PC-3 (cell line): Measurements from ENCODE around the gene PPFIA1. TPM values are rescaled to one million over a fixed set of nuclear protein-coding genes. Genes with fewer than 3 reads are reported as not detected.

Experiments used
- ATAC-seq: fragments of 200-7000 bp; cut with Tn5 transposase; 2 replicates; pipeline ENCODE4 v1.9.1; 2020; ENCODE audit warnings: mild to moderate bottlenecking, moderate library complexity
- BruUV-seq: library from RNA; stranded (reverse); fragments of 400-500 nt; replicated peaks from 2 replicates; lab custom pipeline; 2021; lab: Mats Ljungman, UMichigan
- CTCF ChIA-PET: fragments of 300-600 bp; sonication (Branson Sonifier 250); formaldehyde crosslinking; loops from one replicate; lab custom pipeline; 2022; ENCODE audit warnings: antibody characterized with exemption; lab: Charles Lee
- POLR2A ChIA-PET: fragments of 300-600 bp; sonication (Branson Sonifier 250); formaldehyde crosslinking; loops from one replicate; lab custom pipeline; 2022; ENCODE audit warnings: antibody characterized with exemption; ENCODE audit not compliant: unreplicated experiment; lab: Charles Lee
- DNase-seq: peaks from one replicate; pipeline ENCODE4 v3.0.0-alpha.2; 2015
- H2AFZ ChIP-seq: fragments of 300-600 bp; sonication (generic); 2 replicates; pipeline ENCODE4 v1.6.0; 2016; ENCODE audit warnings: antibody characterized with exemption, low read length
- H3F3A ChIP-seq: fragments of 300-600 bp; sonication (generic); one replicate; pipeline ENCODE4 v1.6.0; 2017; ENCODE audit warnings: antibody characterized with exemption, low read length, control low read depth, mild to moderate bottlenecking; ENCODE audit not compliant: unreplicated experiment
- H3K27ac ChIP-seq: fragments of 300-600 bp; sonication (generic); 2 replicates; pipeline ENCODE4 v1.5.1; 2016; ENCODE audit warnings: mild to moderate bottlenecking, low read length
- H3K27me3 ChIP-seq: fragments of 300-600 bp; sonication (generic); 2 replicates; pipeline ENCODE4 v1.6.1; 2016; ENCODE audit warnings: low read length, mixed read lengths
- H3K36me3 ChIP-seq: fragments of 300-600 bp; sonication (generic); 2 replicates; pipeline ENCODE4 v1.6.1; 2016; ENCODE audit warnings: low read depth, mixed run types, low read length, mixed read lengths
- H3K4me1 ChIP-seq: fragments of 300-600 bp; sonication (generic); 2 replicates; pipeline ENCODE4 v1.5.1; 2016; ENCODE audit warnings: low read length; ENCODE audit not compliant: insufficient read depth
- H3K4me2 ChIP-seq: fragments of 300-600 bp; sonication (generic); 2 replicates; pipeline ENCODE4 v1.6.0; 2016; ENCODE audit warnings: low read length
- H3K4me3 ChIP-seq: fragments of 300-600 bp; sonication (generic); 2 replicates; pipeline ENCODE4 v1.5.1; 2016; ENCODE audit warnings: mild to moderate bottlenecking, low read length, mixed read lengths
- H3K79me2 ChIP-seq: fragments of 300-600 bp; sonication (generic); 2 replicates; pipeline ENCODE4 v1.6.1; 2017; ENCODE audit warnings: low read length, mixed read lengths
- H3K9ac ChIP-seq: fragments of 300-600 bp; sonication (generic); 2 replicates; pipeline ENCODE4 v1.6.0; 2016; ENCODE audit warnings: mild to moderate bottlenecking, low read length
- H3K9me2 ChIP-seq: fragments of 300-600 bp; sonication (generic); replicated peaks from 2 replicates; pipeline ENCODE4 v1.6.1; 2016; ENCODE audit warnings: mixed run types, low read length, mixed read lengths
- H3K9me3 ChIP-seq: fragments of 300-600 bp; sonication (generic); 2 replicates; pipeline ENCODE4 v1.6.1; 2016; ENCODE audit warnings: low read length, mixed read lengths
- H4K20me1 ChIP-seq: fragments of 300-600 bp; sonication (generic); 2 replicates; pipeline ENCODE4 v1.6.1; 2016; ENCODE audit warnings: low read length, mixed read lengths
- CTCF ChIP-seq: fragments of 300-600 bp; sonication (generic); conservative IDR thresholded peaks from 2 replicates; pipeline ENCODE4 v1.5.1; 2017; ENCODE audit warnings: antibody characterized with exemption, low read depth, mild to moderate bottlenecking, low read length
- EZH2 ChIP-seq: fragments of 300-600 bp; sonication (generic); IDR thresholded peaks from one replicate; pipeline ENCODE4 v1.6.1; 2017; ENCODE audit warnings: antibody characterized with exemption, mild to moderate bottlenecking, low read length; ENCODE audit not compliant: unreplicated experiment
- EZH2phosphoT487 ChIP-seq: fragments of 300-600 bp; sonication (generic); IDR thresholded peaks from 2 replicates; pipeline ENCODE4 v1.6.1; 2018; ENCODE audit warnings: mild to moderate bottlenecking, antibody characterized with exemption, low read length, borderline replicate concordance
- intact Hi-C: fragments of 100-400 bp; cut with micrococcal nuclease; formaldehyde crosslinking; loops from 2 replicates; pipeline ENCODE4 v1.9.0; 2023
- total RNA-seq: library from RNA; depleted of rRNA; stranded (reverse); fragments of >200 nt; gene quantifications from 2 replicates; pipeline ENCODE4 v1.2.3, GENCODE V29; 2014

Gene PPFIA1
- total RNA-seq, 1 experiment from 2014 or later: 57.5 TPM

DNA sequence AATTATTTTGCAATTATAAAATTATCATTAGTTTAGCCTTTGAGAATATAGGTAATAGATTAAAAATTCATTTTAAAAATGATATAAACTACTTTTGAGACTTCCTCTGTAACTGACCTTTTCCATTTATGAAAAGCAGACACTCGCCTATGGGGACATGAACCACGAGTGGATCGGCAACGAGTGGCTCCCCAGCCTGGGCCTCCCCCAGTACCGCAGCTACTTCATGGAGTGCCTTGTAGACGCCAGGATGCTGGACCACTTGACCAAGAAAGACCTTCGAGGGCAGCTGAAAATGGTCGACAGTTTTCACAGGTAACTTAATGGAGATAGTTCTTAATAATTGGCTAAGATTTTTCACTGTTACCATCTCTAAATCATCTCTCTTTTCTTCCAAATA, 101.6 kb downstream of the PPFIA1 start:
- peaks cover 49% of the 10 kb centered on the region for H3K36me3 ChIP-seq
- ATAC-seq: no peak
- H3F3A ChIP-seq: no peaks in the 10 kb centered on the region
- no peak for TF ChIP-seq EZH2phosphoT487
- TF ChIP-seq CTCF: no peak
- no peak for TF ChIP-seq EZH2
- H3K27ac ChIP-seq: no peak overlapping the region
- H4K20me1 ChIP-seq: no peaks in the 10 kb centered on the region
- no peak overlapping the region for H3K9ac ChIP-seq
- DNase-seq: no peak
- H2AFZ ChIP-seq: no peak overlapping the region
- CTCF ChIA-PET: no interaction called here
- no TSS peak for BruUV-seq
- no peaks in the 10 kb centered on the region for H3K4me1 ChIP-seq
- no peaks in the 10 kb centered on the region for H3K9me2 ChIP-seq
- H3K27me3 ChIP-seq: no peaks in the 10 kb centered on the region
- intact Hi-C loops: no loop called here
- peaks cover 4% of the 10 kb centered on the region; the same call in 1 of the 2 replicates for H3K79me2 ChIP-seq
- H3K4me2 ChIP-seq: no peak overlapping the region
- H3K9me3 ChIP-seq: no peaks in the 10 kb centered on the region
- POLR2A ChIA-PET: no interaction called here
- H3K4me3 ChIP-seq: no peak overlapping the region

GRCh38 chr11:70376621-70377020, 106.1 kb downstream of the PPFIA1 start:
- H3K9me2 ChIP-seq: no peaks in the 10 kb centered on the region
- H3K4me2 ChIP-seq: no peak overlapping the region
- H3K9me3 ChIP-seq: no peaks in the 10 kb centered on the region
- H3K79me2 ChIP-seq: no peaks in the 10 kb centered on the region
- H4K20me1 ChIP-seq: no peaks in the 10 kb centered on the region
- no peak overlapping the region for H3K27ac ChIP-seq
- no peaks in the 10 kb centered on the region for H3K27me3 ChIP-seq
- peaks cover 53% of the 10 kb centered on the region for H3K36me3 ChIP-seq
- H3K4me1 ChIP-seq: no peaks in the 10 kb centered on the region
- no peak for DNase-seq
- H3F3A ChIP-seq: no peaks in the 10 kb centered on the region
- TF ChIP-seq CTCF (no peak), EZH2 (no peak), EZH2phosphoT487 (no peak)
- no TSS peak for BruUV-seq
- POLR2A ChIA-PET: no interaction called here
- no peak overlapping the region for H3K9ac ChIP-seq
- no peak for ATAC-seq
- intact Hi-C loops: no loop called here
- no peak overlapping the region for H2AFZ ChIP-seq
- CTCF ChIA-PET: no interaction called here
- H3K4me3 ChIP-seq: no peak overlapping the region

- POLR2A ChIA-PET: no interaction called here
Observed at GRCh38 chr11:70377645-70378044, 107.2 kb downstream of the PPFIA1 start.

More at GRCh38 chr11:70377645-70378044, 107.2 kb downstream of the PPFIA1 start:
- H3K79me2 ChIP-seq: no peaks in the 10 kb centered on the region
- TF ChIP-seq EZH2: no peak
- TF ChIP-seq CTCF: no peak
- no peak for TF ChIP-seq EZH2phosphoT487
- H3F3A ChIP-seq: no peaks in the 10 kb centered on the region
- H3K27ac ChIP-seq: no peak overlapping the region
- H3K9me2 ChIP-seq: no peaks in the 10 kb centered on the region
- no peaks in the 10 kb centered on the region for H3K27me3 ChIP-seq
- no peak overlapping the region for H3K4me2 ChIP-seq
- H2AFZ ChIP-seq: no peak overlapping the region
- BruUV-seq: no TSS peak
- no peak for ATAC-seq
- no peak overlapping the region for H3K4me3 ChIP-seq
- intact Hi-C loops: no loop called here
- no peaks in the 10 kb centered on the region for H3K9me3 ChIP-seq
- H4K20me1 ChIP-seq: no peaks in the 10 kb centered on the region
- no peak for DNase-seq
- H3K36me3 ChIP-seq: peaks cover 55% of the 10 kb centered on the region
- H3K4me1 ChIP-seq: no peaks in the 10 kb centered on the region
- no peak overlapping the region for H3K9ac ChIP-seq
- CTCF ChIA-PET: no interaction called here
